Left hindlimb (tissue), 1 donor: ENCODE measurements around the gene ANKS1A.
"Not testable (repeated sequence)": the region's sequence is repeated elsewhere in the genome, so short reads cannot be mapped to it uniquely, and the experiment has no call there.

ENCODE experiments used
- DNase-seq: peaks from one replicate; pipeline ENCODE4 v3.0.0-alpha.2; 2018

ANKS1A gene

GRCh38 chr6:34920097-34920496, 31.0 kb downstream of the ANKS1A start:
- no peak for DNase-seq

GRCh38 chr6:34922177-34922663, 33.2 kb downstream of the ANKS1A start:
- DNase-seq: no peak

GRCh38 chr6:34924831-34925625, 36.0 kb downstream of the ANKS1A start:
- no peak for DNase-seq

GRCh38 chr6:34926655-34927054, 37.6 kb downstream of the ANKS1A start:
- no peak for DNase-seq

- DNase-seq: no peak
Observed at GRCh38 chr6:34928220-34928619, 39.2 kb downstream of the ANKS1A start.

GRCh38 chr6:34928695-34929094, 39.6 kb downstream of the ANKS1A start:
- DNase-seq: no peak

GRCh38 chr6:34929241-34929978, 40.4 kb downstream of the ANKS1A start:
- DNase-seq: no peak

- DNase-seq: no peak
Observed at GRCh38 chr6:34930221-34930620, 41.2 kb downstream of the ANKS1A start.

- DNase-seq: not testable (repeated sequence)
Observed at GRCh38 chr6:34932202-34932601, 43.1 kb downstream of the ANKS1A start.

GRCh38 chr6:34934516-34934915, 45.5 kb downstream of the ANKS1A start:
- peak; percentile 67 for DNase-seq

- no peak for DNase-seq
Observed at GRCh38 chr6:34938268-34938667, 49.2 kb downstream of the ANKS1A start.

- no peak for DNase-seq
Observed at GRCh38 chr6:34940030-34940434, 51.0 kb downstream of the ANKS1A start.

- no peak for DNase-seq
Observed at GRCh38 chr6:34941421-34941820, 52.4 kb downstream of the ANKS1A start.

GRCh38 chr6:34945317-34945716, 56.3 kb downstream of the ANKS1A start:
- DNase-seq: no peak

- no peak for DNase-seq
Observed at GRCh38 chr6:34947561-34947960, 58.5 kb downstream of the ANKS1A start.

- DNase-seq: no peak
Observed at GRCh38 chr6:34949636-34950035, 60.6 kb downstream of the ANKS1A start.

GRCh38 chr6:34950849-34951248, 61.8 kb downstream of the ANKS1A start:
- DNase-seq: no peak

GRCh38 chr6:34951731-34952130, 62.7 kb downstream of the ANKS1A start:
- no peak for DNase-seq

GRCh38 chr6:34953061-34954025, 64.3 kb downstream of the ANKS1A start:
- no peak for DNase-seq

GRCh38 chr6:34955442-34955841, 66.4 kb downstream of the ANKS1A start:
- no peak for DNase-seq

GRCh38 chr6:34957231-34957783, 68.3 kb downstream of the ANKS1A start:
- DNase-seq: no peak

GRCh38 chr6:34958734-34959133, 69.7 kb downstream of the ANKS1A start:
- no peak for DNase-seq

- DNase-seq: no peak
Observed at GRCh38 chr6:34959224-34959623, 70.2 kb downstream of the ANKS1A start.
